Stimulated activated CD4-positive, alpha-beta T cell treated with anti-CD3 and anti-CD28 coated beads, Interleukin-1b, Interleukin-23, amount 100 ng/mL, for 48 hours (primary cell): ENCODE measurements around the gene CDC42BPA.
"Not testable (repeated sequence)": the region's sequence is repeated elsewhere in the genome, so short reads cannot be mapped to it uniquely, and the experiment has no call there.

ENCODE experiments used
- DNase-seq: peaks from one replicate; pipeline ENCODE4 v3.0.0-alpha.2; 2020

Gene CDC42BPA

DNA sequence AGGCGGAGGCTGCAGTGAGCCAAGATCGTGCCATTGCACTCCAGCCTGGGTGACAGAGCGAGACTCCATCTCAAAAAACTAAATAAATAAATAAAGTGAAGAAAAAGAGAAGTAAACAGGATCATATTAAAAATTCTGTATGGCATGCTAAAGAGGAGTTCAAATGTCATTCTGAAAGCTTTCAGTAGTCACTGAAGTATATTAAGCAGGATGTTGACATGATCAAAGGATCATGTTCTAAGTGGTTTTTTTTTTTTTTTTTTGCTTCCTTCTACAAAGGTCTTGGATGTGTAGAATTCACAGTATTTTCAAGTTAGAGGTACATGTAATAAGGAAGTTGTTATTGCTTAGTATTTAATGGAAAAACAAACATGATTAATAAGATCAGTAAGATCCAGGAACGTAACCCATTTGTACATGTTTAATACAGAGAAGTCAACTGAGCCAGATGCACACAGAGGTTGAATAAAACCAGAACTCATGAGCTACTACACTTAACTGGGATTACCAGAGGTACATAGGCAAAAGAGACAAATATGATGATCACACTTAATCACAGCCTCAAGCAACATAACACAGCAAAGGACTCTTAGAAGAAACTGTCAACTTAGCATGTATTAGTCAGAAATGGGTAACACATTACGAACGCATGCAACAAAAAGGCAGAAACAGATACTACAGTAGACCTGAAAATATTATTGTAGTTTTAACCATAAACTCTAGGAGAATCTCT is 12.2 kb downstream of the CDC42BPA start:
- no peak for DNase-seq

DNA sequence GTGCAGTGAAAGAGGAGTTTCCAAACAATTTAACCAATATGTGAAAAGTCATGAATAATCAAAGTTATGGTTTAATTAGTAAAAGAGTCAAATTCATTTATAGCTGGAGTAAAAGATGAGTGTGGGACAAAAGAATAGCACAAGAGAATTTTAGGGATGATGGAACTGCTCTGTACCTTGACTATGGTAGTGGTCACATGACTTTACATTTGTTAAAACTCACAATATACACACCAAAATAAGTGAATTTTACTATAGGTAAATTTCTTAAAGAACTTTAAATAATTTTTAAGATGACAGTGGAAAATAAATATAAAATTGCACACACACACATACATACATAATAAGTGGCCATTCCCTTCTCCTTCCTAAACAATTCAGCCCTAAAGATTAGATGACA is 13.6 kb downstream of the CDC42BPA start:
- DNase-seq = no peak

DNA sequence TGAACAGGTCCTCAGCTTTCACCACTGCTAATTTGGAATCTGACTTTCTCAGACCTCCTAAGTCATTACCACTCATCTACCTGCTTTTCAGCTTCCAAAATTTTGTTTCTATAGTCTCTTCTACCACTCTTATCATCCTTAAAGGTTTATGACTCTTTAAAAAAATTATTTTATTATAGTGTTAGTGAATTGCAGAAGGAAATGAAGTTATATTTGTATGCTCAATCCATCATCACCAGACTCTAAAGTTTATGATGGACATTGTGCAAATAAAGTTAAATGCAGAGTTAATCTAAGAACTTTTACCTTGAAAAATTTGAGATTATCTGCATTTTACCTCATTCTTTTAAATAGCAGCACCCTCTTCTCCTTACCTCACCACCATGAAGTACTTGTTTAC is 14.6 kb downstream of the CDC42BPA start:
- no peak for DNase-seq

DNA sequence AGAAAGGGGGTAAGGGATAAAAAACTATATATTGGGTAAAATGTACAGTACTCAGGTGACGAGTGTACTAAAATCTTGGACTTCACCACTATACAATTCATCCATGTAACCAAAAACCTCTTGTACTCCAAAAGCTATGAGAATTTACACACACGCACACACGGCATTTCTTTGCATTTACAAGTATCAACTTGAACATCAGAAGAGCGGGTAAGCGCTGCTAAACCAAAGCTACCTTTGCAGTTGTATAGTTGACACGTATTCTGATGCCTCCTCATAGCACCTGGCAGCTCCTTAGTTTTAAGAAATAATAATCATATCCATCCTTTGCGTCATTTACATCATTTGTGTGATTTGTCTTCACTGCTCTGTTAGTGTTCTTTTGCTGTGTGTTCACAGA is 17.6 kb downstream of the CDC42BPA start:
- no peak for DNase-seq

DNA sequence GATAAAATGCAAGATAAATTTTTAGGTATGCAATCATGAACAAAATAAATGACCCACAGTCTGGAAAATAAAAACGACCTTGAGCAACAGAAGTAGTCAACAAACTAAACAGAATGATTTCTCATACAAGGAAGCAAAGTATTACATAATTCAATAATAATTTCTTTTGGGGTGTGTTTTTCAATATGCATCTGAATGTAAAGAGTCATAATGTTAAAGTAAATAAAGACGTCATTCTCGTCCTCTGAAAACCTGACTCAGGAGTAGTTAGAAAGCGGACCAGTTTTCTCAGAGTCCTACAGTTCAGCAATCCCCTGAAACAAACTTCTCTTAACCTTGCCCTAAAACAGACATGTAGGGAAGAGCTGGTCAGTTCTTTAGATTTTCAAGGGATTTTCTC is 18.6 kb downstream of the CDC42BPA start:
- DNase-seq = no peak

DNA sequence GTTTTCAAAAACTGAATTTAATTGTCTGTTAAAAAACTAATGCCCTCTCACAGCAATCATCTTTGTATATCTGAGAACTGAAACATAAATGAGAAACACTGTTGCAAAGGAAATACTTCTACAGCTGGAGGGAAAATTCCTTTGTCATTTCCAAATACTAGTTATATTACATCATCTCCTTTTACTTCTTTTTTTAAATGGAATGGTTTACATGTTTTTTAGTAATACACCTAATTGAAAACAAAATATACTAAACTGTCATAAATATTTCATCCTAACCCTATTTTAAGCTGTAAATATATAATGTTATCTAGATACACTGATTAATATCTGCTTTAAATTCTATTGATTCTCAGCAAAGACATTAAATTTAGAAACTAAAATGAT is 19.1 kb downstream of the CDC42BPA start:
- DNase-seq = no peak

DNA sequence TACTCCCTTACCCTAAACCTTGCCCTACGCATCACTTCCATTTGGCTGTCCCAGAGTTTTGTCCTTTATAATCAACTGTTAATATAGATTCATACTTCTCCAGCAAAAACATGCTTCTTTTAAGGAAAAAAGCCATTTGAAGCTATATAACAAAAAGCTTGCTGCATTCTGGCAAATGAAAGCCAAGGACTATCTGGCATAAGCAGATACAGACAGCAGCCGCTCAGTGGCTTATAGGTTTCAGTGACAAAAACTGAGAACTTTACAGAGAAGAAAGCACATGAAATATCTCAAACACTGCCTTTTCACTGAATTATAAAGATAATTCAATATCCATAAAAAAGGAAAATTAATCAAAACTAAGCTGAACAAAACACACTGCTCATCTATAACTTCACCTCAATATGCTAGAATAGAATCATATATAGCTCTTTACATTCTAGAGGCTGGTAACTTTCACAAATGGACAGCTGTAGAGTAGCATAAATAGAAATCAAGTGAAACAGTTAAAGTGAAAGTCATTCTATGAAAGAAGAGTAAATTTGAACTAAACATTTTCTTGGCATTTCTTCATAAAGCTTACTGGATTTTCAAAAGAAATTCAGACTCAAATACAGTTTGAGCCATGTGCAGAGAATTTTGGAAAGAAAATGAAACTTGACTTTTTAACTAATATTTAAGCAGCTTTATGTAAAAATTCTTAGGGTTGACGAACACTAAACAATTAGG is 19.6 kb downstream of the CDC42BPA start:
- no peak for DNase-seq

DNA sequence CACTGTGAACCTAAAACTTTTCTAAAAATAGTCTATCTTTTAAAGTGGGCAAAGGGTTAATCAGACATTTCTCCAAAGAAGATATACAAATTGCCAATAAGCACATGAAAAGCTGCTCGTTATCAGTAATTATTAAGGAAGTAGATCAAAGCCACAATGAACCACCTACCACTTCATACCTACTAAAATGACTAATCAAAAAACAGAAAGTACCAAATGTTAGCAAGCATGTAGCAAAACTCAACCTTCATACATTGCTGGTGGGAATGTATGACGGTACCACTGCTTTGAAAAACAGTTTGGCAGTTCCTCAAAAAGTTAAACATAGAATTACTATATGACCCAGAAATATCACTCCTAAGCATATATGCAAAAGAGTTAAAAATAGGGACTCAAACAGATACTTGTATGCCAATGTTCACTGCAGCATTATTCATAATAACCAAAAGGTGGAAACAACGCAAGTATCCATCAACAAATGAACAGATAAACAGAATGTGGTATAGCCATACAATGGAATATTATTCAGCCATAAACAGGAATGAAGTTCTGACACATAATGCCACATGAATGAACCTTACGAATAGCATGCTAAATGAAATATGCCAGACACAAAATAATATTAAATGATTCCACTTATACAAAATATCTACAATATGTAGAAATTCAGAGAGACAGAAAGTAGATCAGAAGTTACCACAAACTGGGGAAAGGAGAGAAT is 21.1 kb downstream of the CDC42BPA start:
- DNase-seq = no peak

DNA sequence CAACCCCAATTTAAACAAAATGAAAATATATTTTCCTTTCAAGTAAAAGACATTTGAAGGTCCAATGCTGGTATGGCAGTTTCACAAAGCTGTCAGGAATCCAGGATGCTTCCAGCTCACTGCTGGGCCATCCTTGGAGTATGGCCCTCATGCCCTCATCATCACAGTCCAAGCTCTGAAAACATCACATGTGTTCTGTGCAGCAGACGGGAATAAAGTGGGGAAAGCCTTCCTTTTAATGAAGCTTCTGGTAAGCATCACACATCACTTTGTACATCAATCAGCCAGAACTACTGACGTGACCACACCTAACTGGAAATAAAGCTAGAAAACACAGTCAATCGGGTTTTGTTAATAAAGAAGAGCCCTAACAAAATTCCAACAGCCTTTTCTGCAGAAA is 22.7 kb downstream of the CDC42BPA start:
- no peak for DNase-seq

DNA sequence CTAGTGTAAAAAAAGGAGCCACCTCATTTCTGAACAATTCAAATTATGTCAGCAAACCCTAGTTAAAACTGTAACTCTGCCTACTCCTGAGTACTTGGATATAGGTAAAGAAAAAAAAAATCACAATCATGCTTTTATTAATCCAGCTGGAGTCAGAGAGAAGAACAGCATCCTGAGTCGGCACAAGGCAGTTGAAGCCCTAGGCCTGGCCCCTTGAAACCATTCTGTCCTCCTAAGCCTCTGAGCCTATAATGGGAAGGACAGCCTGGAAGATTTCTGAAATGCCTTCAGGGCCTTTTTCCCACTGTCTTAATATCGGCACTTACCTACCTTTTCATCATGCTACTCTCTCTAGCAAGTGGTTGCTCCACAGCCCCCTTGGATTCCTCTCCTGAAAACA is 32.5 kb downstream of the CDC42BPA start:
- DNase-seq = no peak

DNA sequence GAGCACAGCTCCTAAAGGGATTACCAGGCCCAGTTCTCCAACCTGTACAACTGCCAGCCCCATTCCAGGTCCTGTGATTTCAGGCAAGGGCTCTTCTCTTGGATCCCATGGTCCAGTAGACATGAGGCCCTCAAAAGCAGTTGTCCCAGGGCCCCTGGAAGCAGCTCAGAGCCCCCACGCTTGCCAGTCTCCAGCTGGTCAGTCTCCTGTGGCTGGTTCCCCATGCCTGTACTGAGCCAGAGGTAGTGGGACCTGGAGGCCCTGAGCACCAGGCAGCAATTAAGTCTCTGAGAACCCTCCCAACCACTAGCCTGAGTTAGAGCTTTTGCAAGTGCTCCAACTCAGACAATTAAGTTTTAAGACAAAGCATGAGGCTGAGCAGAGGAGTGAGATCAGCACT is 36.9 kb downstream of the CDC42BPA start:
- DNase-seq = no peak

DNA sequence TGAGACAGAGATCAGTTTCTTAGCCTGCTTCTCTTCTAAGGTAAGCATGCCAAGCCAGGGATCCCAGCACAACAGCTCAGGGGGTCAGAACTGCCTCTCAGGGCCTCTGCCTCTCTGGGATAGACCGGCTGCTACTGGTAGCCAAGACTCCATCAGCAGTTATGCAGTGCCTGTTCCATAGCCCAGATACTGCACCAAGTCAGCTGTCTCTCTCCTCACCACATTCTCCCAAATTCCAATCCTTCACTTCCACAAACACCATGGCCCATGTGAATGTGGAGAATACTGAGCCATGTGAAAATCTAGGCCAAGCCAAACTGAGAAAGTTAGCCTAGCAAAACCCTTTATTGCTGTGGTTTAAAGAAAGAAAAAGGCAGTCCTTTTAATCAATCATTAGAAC is 37.5 kb downstream of the CDC42BPA start:
- DNase-seq = no peak

DNA sequence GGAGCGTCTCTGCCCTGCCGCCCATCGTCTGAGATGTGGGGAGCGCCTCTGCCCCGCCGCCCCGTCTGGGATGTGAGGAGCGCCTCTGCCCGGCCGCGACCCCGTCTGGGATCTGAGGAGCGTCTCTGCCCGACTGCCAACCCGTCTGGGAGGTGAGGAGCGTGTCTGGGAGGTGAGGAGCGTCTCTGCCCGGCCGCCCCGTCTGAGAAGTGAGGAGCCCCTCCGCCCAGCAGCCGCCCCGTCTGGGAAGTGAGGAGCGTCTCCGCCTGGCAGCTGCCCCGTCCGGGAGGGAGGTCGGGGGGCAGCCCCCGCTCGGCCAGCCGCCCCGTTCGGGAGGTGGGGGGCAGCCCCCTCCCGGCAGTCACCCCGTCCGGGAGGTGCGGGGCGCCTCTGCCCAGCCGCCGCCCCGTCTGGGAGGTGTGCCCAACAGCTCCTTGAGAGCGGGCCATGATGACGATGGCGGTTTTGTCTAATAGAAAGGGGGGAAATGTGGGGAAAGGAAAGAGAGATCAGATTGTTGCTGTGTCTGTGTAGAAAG is 42.1 kb downstream of the CDC42BPA start:
- DNase-seq = not testable (repeated sequence)

DNA sequence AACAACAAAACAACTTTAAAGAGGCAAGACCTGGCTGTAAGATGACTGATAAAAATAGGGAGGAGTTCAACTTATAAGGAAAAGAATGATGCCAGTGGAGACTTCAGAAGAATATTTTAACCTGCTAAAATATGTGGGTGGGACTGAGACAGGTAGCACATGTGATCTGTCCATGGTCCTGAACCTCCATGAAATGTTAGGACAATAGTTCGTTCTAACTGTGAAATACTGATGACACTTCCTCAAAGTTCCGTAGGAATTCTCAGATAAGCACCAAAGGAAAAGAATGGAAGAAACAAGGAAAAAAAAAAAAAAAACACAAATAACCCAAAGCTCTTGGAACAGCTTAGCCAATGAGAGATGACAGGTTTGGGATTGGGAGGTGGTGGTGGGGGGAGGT is 44.7 kb downstream of the CDC42BPA start:
- no peak for DNase-seq

DNA sequence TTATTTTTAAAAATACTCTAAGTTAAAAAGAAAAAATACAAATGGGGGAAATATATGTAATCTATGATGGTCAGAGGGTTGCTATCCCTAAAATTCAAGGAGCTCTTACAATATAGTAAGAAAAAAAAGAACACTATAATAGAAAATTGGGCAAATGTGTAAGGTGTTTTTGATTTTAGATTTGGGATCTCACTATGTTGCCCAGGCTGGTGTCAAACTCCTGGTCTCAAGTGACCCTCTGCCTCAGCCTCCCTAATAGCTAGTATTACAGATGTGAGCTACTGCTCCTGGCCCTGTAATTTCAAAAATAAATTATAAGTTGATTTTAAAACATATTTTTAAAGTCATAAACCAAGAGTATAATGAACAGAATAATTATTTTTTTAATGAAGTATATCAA is 45.9 kb downstream of the CDC42BPA start:
- DNase-seq = no peak

DNA sequence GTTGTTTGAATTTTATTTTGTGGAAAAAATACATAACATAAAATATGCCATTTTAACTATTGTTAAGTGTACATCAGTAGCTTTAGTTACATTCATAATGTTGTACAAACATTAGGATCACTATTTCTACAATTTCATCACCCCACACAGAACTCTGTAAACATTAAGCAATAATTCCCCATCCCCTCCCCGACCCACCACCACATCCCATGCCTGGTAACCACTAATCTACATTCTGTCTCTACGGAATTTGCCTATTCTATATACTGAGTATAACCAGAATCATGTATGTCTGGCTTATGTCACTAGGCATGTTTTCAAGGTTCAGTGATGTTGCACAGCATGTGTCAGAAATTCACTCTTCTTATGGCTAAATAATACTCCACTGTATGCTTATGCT is 47.7 kb downstream of the CDC42BPA start:
- no peak for DNase-seq

DNA sequence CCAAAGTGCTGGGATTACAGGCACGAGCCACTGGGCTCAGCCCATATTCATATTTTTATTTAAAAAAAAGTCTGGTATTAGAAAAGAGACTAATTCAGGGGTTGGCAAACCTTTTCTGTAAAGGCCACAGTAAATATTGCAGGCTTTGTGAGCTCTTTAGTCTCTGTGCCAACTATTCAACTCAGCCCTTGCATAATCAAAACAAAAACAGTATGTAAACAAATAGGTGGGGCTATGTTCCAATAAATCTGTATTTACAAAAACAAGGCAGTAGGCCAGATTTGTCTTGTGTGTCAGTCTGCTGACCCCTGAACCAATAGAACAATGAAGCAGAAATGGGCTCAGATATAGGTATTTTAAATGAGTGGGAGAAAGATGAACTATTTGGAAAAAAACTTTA is 49.3 kb downstream of the CDC42BPA start:
- no peak for DNase-seq

DNA sequence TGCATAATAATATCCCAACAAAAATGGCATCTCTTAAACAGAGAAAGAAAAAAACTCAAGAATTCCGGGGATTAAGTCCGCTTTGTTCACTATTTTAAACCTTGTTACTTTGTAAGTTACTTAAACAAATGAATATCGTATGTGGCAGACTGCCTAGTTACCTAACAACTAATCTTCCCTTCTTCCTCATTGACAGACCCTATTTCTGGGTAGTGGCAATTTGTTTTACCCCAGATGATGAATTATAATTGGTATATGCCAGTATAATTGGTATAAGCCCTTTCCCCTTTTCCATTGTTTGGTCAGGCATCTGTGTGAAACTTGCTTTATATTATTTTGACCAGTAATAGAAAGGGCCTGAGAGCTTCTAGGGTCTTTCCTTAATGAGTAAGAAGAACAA is 52.4 kb downstream of the CDC42BPA start:
- no peak for DNase-seq

DNA sequence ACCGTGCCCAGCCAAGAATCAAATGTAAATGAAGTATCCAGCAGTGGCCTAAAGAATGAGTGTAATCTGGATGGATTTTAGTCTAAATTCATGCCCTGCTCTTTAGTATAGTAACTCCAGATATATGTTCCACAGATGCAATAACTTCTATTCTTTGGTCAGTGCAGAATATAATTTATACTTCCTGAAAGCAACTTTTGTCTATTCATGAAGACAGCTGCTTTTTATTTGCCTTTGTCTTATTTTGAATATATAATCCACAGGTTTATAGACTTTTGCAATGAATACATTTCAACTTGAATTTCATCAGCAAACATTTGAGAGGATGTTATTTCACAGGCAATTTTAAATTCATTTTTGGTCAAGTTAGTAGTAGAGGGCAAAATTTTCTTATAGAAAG is 54.4 kb downstream of the CDC42BPA start:
- no peak for DNase-seq

DNA sequence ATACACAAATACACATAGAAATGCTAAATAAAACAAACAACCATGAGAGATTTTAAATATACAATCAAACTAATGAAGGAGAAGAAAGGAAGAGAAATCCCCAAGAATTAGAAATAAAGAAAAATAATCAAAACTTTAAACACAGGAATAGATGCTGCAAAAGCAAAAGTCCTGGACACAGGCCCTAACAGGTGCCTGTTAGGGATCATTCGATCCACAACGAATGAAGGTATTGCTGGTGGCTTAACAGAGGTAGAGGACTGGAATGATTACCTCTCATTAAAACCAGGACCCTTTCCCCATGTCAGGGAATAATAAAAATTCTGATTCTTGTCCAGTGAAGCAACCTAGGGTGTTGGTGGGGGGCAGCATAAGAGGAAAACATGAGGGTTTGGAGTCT is 56.8 kb downstream of the CDC42BPA start:
- DNase-seq = no peak

DNA sequence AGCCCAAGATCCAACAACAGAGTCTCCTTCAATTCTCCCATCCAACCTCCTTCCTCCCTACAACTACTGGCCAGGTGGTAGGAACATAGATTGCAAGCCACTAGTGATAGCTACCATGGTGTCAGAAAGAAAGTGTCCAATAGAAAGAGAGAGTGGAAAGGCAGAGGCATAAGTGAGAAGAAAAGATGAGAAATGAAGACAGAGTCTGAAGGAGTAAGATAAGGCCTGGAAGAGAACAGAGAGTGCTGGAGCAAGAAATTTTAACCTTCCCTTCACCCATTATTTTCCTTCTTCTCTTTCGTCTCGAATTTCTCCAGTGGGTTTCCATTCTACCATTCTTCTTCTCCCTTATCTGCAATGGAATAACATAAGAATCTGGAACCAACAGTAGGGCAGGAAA is 57.9 kb downstream of the CDC42BPA start:
- no peak for DNase-seq

DNA sequence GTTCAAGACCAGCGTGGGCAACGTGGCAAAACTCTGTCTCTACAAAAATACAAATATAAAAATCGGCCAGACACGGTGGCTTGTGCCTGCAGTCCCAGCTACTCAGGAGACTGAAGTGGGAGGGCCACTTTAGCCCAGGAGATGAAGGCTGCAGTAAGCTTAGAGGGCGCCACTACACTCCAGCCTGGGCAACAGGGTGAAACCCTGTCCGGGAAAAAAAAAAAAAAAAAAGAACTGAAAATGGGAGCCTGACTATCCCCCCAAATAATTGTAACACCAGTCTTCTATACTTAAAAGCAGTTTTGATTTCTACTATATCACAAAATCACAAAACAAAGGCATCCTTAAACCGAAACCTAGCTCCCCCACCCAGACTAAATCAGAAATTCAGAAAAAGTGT is 60.3 kb downstream of the CDC42BPA start:
- no peak for DNase-seq

DNA sequence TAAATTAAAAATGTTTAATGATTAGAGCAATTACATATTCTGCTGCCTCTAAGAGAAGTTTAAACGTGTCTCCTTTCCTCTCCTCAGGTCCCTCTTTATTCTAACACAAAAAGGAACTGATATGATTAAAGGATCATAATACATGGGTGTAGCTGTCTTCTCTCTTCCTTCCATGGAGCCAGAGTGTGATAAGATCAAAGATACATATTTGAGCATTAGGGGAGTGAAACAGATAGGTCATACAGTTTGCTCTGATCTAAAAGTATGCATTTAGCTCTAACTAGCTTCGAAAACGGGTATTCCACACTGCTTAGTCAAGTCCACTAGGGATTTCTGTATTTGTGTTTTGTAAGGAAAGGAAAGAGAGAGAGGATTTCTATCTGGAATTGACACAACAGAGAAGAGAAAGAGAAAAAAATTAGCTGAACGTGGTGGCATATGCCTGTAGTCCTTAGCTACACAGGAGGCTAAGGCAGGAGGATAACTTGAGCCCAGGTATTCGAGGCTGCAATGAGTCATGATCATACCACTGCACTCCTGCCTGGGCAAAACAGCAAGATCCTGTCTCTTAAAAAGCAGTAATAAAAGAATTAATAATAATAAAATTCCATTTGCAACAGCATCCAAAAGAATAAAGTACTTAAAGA is 63.1 kb downstream of the CDC42BPA start:
- DNase-seq = no peak
